ENCODE results near the gene BAHCC1.

BAHCC1 gene

DNA sequence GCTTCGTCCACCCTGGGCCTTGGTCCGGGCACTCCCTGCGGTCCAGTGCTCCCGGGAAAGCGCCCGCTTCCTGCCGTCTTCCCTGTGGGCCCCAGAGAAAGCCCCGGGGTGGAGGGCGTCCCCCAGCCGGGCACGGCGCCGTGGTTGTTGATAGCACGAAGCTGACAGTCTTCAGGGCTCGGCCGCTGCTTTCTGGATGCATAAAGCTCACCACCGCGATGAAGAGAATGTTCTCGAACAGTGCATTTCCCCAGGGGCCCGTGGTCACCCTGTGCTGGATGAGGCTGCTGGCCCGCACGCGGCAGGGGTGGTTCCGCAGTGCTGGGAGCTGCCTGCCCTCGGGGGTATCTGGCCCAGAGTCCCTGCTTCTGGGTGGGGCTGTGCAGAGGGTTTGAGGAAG lies 53.2 kb downstream of the BAHCC1 start:
- no peak for ATAC-seq
- TF ChIP-seq ESRRG (CRISPR knock-in tag; IDR thresholded peaks at IDR 0.05), result no peak
- TF ChIP-seq ZFP30 (CRISPR knock-in tag; IDR thresholded peaks at IDR 0.05), result no peak
- TF ChIP-seq TCF4 (CRISPR knock-in tag; IDR thresholded peaks at IDR 0.05; ENCODE audit: borderline replicate concordance), result no peak
- no peak for TF ChIP-seq BACH2 (CRISPR knock-in tag; IDR thresholded peaks at IDR 0.05; ENCODE audit: borderline replicate concordance)
- TF ChIP-seq ZNF70 (CRISPR knock-in tag; IDR thresholded peaks at IDR 0.05), result no peak

DNA sequence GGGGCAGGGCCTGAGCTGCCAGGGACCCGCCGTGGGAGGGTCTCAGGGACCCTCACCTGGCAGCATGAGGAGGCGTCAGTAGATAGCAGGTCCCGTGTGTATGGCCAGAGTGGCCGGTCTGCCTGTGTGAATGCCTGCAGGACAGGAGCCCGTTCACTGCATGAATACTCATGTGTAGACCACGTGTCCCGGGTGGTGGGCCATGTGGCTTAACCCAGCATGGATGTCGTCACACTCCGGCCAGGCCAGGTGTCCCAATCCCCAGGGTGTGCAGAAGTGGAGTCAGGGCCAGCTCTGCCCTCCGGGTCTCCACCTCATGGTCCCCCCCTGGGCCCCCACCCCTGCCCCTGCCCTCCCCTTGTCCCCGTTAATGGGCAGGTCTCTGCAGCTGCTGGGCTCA lies 53.7 kb downstream of the BAHCC1 start:
- ATAC-seq, result no peak
- TF ChIP-seq, protein P1, sequence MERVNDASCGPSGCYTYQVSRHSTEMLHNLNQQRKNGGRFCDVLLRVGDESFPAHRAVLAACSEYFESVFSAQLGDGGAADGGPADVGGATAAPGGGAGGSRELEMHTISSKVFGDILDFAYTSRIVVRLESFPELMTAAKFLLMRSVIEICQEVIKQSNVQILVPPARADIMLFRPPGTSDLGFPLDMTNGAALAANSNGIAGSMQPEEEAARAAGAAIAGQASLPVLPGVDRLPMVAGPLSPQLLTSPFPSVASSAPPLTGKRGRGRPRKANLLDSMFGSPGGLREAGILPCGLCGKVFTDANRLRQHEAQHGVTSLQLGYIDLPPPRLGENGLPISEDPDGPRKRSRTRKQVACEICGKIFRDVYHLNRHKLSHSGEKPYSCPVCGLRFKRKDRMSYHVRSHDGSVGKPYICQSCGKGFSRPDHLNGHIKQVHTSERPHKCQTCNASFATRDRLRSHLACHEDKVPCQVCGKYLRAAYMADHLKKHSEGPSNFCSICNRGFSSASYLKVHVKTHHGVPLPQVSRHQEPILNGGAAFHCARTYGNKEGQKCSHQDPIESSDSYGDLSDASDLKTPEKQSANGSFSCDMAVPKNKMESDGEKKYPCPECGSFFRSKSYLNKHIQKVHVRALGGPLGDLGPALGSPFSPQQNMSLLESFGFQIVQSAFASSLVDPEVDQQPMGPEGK (CRISPR knock-in tag; IDR thresholded peaks at IDR 0.05; ENCODE audit: borderline replicate concordance), result no peak
- TF ChIP-seq CSDC2 (CRISPR knock-in tag; IDR thresholded peaks at IDR 0.05), result no peak
- TF ChIP-seq ZNF8 (CRISPR knock-in tag; IDR thresholded peaks at IDR 0.05), result no peak
- TF ChIP-seq RARB (CRISPR knock-in tag; IDR thresholded peaks at IDR 0.05), result no peak
- TF ChIP-seq SNAI2 (CRISPR knock-in tag; IDR thresholded peaks at IDR 0.05), result no peak
- TF ChIP-seq OSR1 (CRISPR knock-in tag; IDR thresholded peaks at IDR 0.05), result no peak
- TF ChIP-seq GLIS3 (CRISPR knock-in tag; IDR thresholded peaks at IDR 0.05), result no peak
- no peak for TF ChIP-seq ZFP30 (CRISPR knock-in tag; IDR thresholded peaks at IDR 0.05)
- no peak for TF ChIP-seq TCF4 (CRISPR knock-in tag; IDR thresholded peaks at IDR 0.05; ENCODE audit: borderline replicate concordance)
- TF ChIP-seq ZNF70 (CRISPR knock-in tag; IDR thresholded peaks at IDR 0.05), result no peak
- TF ChIP-seq ZC3H10 (CRISPR knock-in tag; IDR thresholded peaks at IDR 0.05), result no peak
- TF ChIP-seq TOX (CRISPR knock-in tag; IDR thresholded peaks at IDR 0.05; ENCODE audit: borderline replicate concordance), result no peak
- TF ChIP-seq ARNTL (CRISPR knock-in tag; IDR thresholded peaks at IDR 0.05; ENCODE audit: borderline replicate concordance, low read depth), result no peak

DNA sequence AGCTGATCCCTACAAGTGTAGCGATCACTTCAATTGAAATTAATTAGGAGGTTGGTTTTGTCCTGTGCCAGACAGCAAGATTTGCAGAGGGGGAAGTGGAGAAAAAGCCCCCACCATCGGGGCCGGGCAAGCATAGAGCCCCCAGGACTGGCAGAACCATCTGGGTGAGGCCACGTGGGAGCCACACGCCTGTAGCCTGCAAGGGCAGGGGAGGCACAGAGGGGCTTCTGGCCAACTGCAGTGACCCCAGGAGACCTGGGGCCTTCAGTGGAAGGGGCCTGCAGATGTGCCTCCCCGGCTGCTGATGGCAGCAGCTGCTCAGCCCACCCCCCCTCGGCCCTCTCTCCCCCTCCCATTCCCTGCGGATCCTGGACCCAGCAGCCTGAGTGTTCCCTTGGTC lies 54.1 kb downstream of the BAHCC1 start:
- no peak for ATAC-seq
- TF ChIP-seq GLIS3 (CRISPR knock-in tag; IDR thresholded peaks at IDR 0.05) (no peak), ZFP3 (CRISPR knock-in tag; IDR thresholded peaks at IDR 0.05) (no peak), TOX (CRISPR knock-in tag; IDR thresholded peaks at IDR 0.05; ENCODE audit: borderline replicate concordance) (no peak), ISL1 (CRISPR knock-in tag; IDR thresholded peaks at IDR 0.05) (no peak), ZNF70 (CRISPR knock-in tag; IDR thresholded peaks at IDR 0.05) (no peak), TCF4 (CRISPR knock-in tag; IDR thresholded peaks at IDR 0.05; ENCODE audit: borderline replicate concordance) (no peak), ARNTL (CRISPR knock-in tag; IDR thresholded peaks at IDR 0.05; ENCODE audit: borderline replicate concordance, low read depth) (no peak), CSDC2 (CRISPR knock-in tag; IDR thresholded peaks at IDR 0.05) (no peak), ZNF565 (CRISPR knock-in tag; conservative IDR thresholded peaks at IDR 0.05; ENCODE audit: low read depth) (no peak), ZNF8 (CRISPR knock-in tag; IDR thresholded peaks at IDR 0.05) (no peak)
- TF ChIP-seq, protein P2, sequence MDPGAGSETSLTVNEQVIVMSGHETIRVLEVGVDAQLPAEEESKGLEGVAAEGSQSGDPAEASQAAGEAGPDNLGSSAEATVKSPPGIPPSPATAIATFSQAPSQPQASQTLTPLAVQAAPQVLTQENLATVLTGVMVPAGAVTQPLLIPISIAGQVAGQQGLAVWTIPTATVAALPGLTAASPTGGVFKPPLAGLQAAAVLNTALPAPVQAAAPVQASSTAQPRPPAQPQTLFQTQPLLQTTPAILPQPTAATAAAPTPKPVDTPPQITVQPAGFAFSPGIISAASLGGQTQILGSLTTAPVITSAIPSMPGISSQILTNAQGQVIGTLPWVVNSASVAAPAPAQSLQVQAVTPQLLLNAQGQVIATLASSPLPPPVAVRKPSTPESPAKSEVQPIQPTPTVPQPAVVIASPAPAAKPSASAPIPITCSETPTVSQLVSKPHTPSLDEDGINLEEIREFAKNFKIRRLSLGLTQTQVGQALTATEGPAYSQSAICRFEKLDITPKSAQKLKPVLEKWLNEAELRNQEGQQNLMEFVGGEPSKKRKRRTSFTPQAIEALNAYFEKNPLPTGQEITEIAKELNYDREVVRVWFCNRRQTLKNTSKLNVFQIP (CRISPR knock-in tag; IDR thresholded peaks at IDR 0.05; ENCODE audit: borderline replicate concordance, low read depth), result no peak
- TF ChIP-seq, protein P1 (CRISPR knock-in tag; IDR thresholded peaks at IDR 0.05; ENCODE audit: borderline replicate concordance), result no peak
- TF ChIP-seq, protein P3, sequence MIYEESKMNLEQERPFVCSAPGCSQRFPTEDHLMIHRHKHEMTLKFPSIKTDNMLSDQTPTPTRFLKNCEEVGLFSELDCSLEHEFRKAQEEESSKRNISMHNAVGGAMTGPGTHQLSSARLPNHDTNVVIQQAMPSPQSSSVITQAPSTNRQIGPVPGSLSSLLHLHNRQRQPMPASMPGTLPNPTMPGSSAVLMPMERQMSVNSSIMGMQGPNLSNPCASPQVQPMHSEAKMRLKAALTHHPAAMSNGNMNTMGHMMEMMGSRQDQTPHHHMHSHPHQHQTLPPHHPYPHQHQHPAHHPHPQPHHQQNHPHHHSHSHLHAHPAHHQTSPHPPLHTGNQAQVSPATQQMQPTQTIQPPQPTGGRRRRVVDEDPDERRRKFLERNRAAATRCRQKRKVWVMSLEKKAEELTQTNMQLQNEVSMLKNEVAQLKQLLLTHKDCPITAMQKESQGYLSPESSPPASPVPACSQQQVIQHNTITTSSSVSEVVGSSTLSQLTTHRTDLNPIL (CRISPR knock-in tag; IDR thresholded peaks at IDR 0.05; ENCODE audit: low read depth), result no peak
- TF ChIP-seq, protein P4, sequence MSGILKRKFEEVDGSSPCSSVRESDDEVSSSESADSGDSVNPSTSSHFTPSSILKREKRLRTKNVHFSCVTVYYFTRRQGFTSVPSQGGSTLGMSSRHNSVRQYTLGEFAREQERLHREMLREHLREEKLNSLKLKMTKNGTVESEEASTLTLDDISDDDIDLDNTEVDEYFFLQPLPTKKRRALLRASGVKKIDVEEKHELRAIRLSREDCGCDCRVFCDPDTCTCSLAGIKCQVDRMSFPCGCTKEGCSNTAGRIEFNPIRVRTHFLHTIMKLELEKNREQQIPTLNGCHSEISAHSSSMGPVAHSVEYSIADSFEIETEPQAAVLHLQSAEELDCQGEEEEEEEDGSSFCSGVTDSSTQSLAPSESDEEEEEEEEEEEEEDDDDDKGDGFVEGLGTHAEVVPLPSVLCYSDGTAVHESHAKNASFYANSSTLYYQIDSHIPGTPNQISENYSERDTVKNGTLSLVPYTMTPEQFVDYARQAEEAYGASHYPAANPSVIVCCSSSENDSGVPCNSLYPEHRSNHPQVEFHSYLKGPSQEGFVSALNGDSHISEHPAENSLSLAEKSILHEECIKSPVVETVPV (CRISPR knock-in tag; IDR thresholded peaks at IDR 0.05), result no peak

Measured in SK-N-SH treated with all-trans-retinoic acid at 6 μM for 48 hours (cell line).